Measurements from ENCODE around the gene LRRC31. TPM values are rescaled to one million over a fixed set of nuclear protein-coding genes. Genes with fewer than 3 reads are reported as not detected.

The LRRC31 gene
- total RNA-seq, 1 donor from 2014 or later: not detected

DNA sequence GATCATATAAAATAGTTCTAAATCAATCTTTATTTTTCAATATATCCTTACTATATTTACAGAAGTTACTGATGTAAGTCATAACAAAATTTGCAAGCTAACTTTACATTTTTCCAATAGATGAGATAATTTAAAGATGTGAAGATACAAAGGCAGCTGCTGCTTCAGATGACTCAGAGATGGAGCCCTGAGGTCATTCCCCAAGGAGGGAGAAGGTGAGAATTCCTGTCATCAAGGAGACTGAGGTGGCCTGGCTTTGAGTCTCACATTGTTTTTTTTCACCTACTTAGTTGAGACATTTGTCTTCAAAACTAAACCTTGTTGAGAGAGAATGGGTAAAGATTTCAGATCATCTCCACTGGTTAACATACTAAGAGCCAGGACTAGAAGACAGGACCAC is 37.7 kb upstream of the LRRC31 start:
- no peaks in the 10 kb centered on the region for H3K4me1 ChIP-seq
- no peaks in the 10 kb centered on the region for H3K27me3 ChIP-seq
- no peak overlapping the region for H3K27ac ChIP-seq
- no peak for DNase-seq (ENCODE audit: low spot score in 2 of 2)
- no peak overlapping the region for H3K4me3 ChIP-seq
- intact Hi-C loops (cut with DNase I): no loop called here
- TF ChIP-seq, protein P1, sequence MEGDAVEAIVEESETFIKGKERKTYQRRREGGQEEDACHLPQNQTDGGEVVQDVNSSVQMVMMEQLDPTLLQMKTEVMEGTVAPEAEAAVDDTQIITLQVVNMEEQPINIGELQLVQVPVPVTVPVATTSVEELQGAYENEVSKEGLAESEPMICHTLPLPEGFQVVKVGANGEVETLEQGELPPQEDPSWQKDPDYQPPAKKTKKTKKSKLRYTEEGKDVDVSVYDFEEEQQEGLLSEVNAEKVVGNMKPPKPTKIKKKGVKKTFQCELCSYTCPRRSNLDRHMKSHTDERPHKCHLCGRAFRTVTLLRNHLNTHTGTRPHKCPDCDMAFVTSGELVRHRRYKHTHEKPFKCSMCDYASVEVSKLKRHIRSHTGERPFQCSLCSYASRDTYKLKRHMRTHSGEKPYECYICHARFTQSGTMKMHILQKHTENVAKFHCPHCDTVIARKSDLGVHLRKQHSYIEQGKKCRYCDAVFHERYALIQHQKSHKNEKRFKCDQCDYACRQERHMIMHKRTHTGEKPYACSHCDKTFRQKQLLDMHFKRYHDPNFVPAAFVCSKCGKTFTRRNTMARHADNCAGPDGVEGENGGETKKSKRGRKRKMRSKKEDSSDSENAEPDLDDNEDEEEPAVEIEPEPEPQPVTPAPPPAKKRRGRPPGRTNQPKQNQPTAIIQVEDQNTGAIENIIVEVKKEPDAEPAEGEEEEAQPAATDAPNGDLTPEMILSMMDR (IDR thresholded peaks at IDR 0.05): no peak
- H3K36me3 ChIP-seq: no peaks in the 10 kb centered on the region
- no peaks in the 10 kb centered on the region for H3K9me3 ChIP-seq

DNA sequence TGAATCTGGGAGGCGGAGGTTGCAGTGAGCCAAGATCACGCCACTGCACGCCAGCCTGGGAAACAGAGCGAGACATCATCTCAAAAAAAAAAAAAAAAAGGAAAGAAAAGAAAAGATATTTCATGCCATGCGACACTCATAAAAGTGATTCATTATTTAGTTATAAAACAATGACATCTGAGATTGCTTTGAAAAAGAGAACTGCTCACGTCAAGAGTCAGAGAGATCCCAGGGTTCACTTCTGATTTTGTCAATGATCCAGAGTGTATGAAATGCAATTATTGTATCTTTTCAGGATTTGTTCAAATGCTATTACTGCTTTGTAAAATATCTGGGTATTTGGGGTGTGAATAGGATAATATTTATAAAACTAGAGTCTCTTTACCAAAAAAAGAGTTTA is 35.7 kb upstream of the LRRC31 start:
- TF ChIP-seq, protein P1 (IDR thresholded peaks at IDR 0.05): no peak
- Histone ChIP-seq H3K4me1 (no peaks in the 10 kb centered on the region), H3K9me3 (peaks cover 6 to 9% of the 10 kb centered on the region in 2 donors), H3K4me3 (no peak overlapping the region), H3K27me3 (no peaks in the 10 kb centered on the region), H3K27ac (no peak overlapping the region), H3K36me3 (no peaks in the 10 kb centered on the region)
- intact Hi-C loops (cut with DNase I): no loop called here
- no peak for DNase-seq (ENCODE audit: low spot score in 2 of 2)

DNA sequence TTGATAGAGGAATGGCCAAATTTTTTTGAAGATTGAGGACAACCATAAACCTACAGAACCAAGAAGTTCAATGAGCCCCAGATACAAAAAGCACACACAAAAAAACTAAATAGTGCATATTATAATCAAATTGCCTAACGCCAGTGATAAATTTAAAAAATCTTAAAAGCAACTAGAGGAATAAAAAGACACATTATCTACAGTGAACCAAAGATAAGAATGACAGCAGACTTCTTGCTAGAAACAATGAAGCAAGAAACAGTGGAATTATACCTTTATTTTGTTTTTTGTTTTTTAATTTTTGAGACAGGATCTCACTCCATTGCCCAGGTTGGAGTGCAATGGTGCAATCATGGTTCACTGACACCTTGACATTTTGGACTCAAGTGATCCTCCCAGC is 31.7 kb upstream of the LRRC31 start:
- H3K4me3 ChIP-seq: no peak overlapping the region
- intact Hi-C loops (cut with DNase I): no loop called here
- TF ChIP-seq, protein P1 (IDR thresholded peaks at IDR 0.05): no peak
- no peak overlapping the region for H3K27ac ChIP-seq
- no peaks in the 10 kb centered on the region for H3K36me3 ChIP-seq
- no peak for DNase-seq (ENCODE audit: low spot score in 2 of 2)
- H3K27me3 ChIP-seq: no peaks in the 10 kb centered on the region
- H3K4me1 ChIP-seq: no peaks in the 10 kb centered on the region
- peaks cover 6 to 9% of the 10 kb centered on the region in 2 donors for H3K9me3 ChIP-seq

DNA sequence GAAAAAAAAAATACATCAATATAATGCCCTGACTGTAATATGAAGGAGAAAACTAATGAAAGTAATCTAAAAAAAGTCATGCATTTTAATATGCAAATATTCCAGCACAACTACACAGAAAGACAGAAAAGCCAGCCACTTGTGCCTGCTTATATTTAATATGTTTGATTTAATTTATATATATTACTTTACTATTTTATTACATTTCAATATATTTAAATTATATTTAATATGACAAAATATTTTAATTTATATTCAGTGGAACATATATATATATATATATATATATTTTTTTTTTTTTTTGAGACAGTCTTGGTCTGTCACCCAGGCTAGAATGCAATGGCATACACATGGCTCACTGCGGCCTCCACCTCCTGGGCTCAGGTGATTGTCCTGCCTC is 27.5 kb upstream of the LRRC31 start:
- Histone ChIP-seq H3K9me3 (peaks cover 6 to 9% of the 10 kb centered on the region in 2 donors), H3K4me3 (no peak overlapping the region), H3K27ac (no peak overlapping the region), H3K27me3 (no peaks in the 10 kb centered on the region), H3K36me3 (no peaks in the 10 kb centered on the region), H3K4me1 (no peaks in the 10 kb centered on the region)
- no peak for DNase-seq (ENCODE audit: low spot score in 2 of 2)
- TF ChIP-seq, protein P1 (IDR thresholded peaks at IDR 0.05): no peak
- intact Hi-C loops (cut with DNase I): no loop called here

DNA sequence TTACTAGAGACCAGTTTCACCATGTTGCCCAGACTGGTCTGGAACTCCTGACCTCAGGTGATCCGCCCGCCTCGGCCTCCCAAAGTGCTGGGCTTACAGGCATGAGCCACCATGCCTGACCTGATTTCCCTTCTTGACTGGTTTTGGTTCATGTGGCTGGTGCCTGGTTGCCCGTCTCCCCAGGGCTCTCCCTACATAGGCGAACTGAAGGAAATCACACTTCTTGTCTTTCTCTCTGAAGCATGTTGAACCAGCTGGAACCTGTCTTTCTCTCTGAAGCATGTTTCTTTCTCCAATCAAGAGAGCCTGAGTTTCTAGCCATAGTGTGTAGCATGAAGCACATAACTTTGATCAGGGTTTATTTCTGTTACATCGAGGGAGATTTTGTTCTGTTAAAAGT is 25.3 kb upstream of the LRRC31 start:
- DNase-seq (ENCODE audit: low spot score in 2 of 2): no peak
- TF ChIP-seq, protein P1 (IDR thresholded peaks at IDR 0.05): no peak
- Histone ChIP-seq H3K9me3 (no peaks in the 10 kb centered on the region), H3K27ac (no peak overlapping the region), H3K4me3 (no peak overlapping the region), H3K36me3 (no peaks in the 10 kb centered on the region), H3K4me1 (no peaks in the 10 kb centered on the region), H3K27me3 (no peaks in the 10 kb centered on the region)
- intact Hi-C loops (cut with DNase I): no loop called here

DNA sequence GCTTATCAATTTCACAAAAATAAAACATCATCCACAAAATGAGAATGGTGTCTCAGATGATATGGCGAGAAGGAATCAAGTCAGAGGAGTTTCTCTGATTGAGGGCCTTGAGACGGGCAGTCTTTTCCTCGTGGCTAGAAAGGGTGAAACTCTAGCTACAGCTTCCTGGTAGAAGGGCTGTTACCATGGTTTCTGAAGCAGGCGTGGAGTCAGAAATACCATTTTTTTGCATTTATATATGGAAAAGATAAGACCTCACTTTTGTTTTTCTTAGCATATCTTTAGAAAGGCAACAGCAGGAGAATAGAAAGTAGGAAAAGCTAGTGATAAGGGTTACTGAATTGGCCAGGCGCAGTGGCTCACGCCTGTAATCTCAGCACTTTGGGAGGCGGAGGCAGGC is 24.4 kb upstream of the LRRC31 start:
- intact Hi-C loops (cut with DNase I): no loop called here
- Histone ChIP-seq H3K27ac (no peak overlapping the region), H3K9me3 (no peaks in the 10 kb centered on the region), H3K4me3 (no peak overlapping the region), H3K4me1 (no peaks in the 10 kb centered on the region), H3K27me3 (no peaks in the 10 kb centered on the region), H3K36me3 (no peaks in the 10 kb centered on the region)
- TF ChIP-seq, protein P1 (IDR thresholded peaks at IDR 0.05): no peak
- DNase-seq (ENCODE audit: low spot score in 2 of 2): no peak

Data from ascending aorta (tissue), 2 donors.